ENCODE data around the gene NFU1.

DNA sequence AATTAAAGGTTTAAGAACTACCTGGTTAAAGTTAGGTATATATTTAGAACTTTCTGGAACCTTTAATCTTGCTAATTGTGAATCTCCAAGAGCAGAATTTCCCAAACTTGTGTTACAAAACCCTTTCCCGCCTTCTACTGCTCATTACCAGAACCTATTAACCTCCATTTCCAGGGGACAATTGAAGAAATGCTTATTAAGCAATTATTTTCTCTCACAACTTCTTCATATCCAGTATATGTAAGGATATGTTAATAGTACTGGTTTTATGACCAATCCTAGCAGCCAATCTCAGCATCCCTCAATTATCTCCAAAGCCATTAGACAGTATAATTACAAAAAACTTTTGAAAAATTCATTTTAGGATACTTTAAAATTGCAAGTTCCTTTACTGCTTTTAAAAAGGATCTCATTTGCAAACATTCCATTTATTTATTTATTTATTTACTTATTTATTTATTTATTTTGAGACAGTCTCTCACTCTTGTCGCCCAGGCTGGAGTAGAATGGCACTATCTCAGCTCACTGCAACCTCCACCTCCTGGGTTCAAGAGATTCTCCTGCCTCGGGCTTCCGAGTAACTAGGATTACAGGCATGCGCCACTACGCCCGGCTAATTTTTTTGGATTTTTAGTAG, 53.9 kb downstream of the NFU1 start:
- TF ChIP-seq EP300 (IDR thresholded peaks at IDR 0.05; ENCODE audit: borderline replicate concordance in 1 of 2, low read depth in 2 of 2, low read length in 2 of 2) (no peak), POLR2A (IDR thresholded peaks at IDR 0.05; ENCODE audit: control extremely low read depth in 1 of 2, low read depth in 2 of 2, low read length in 2 of 2) (no peak), EZH2 (IDR thresholded peaks at IDR 0.05; ENCODE audit: low read depth, low read length, severe bottlenecking) (no peak), TEAD4 (IDR thresholded peaks at IDR 0.05; ENCODE audit: low read depth, low read length) (no peak), CTCF (IDR thresholded peaks at IDR 0.05; ENCODE audit: control extremely low read depth in 1 of 3, insufficient read depth in 1 of 3, low read depth in 1 of 3, low read length in 3 of 3) (no peak), RXRA (IDR thresholded peaks at IDR 0.05; ENCODE audit: insufficient read depth, low read depth, low read length) (no peak), CEBPB (IDR thresholded peaks at IDR 0.05; ENCODE audit: low read depth, low read length) (no peak), GABPA (IDR thresholded peaks at IDR 0.05; ENCODE audit: borderline replicate concordance, insufficient read depth, low read length) (no peak), SUZ12 (IDR thresholded peaks at IDR 0.05; ENCODE audit: low read length) (no peak), YY1 (IDR thresholded peaks at IDR 0.05; ENCODE audit: low read depth, low read length) (no peak), POLR2AphosphoS5 (IDR thresholded peaks at IDR 0.05; ENCODE audit: low read depth, low read length) (no peak), BACH1 (IDR thresholded peaks at IDR 0.05; ENCODE audit: low read length) (no peak), BRCA1 (IDR thresholded peaks at IDR 0.05; ENCODE audit: low read depth, low read length) (no peak), SIRT6 (IDR thresholded peaks at IDR 0.05; ENCODE audit: low read length) (no peak)
